ENCODE measurements around the gene SKA2.
"Not testable (repeated sequence)": the region's sequence is repeated elsewhere in the genome, so short reads cannot be mapped to it uniquely, and the experiment has no call there.

The SKA2 gene

GRCh38 chr17:59101178-59101577 lies 53.8 kb downstream of the SKA2 start:
- DNase-seq (ENCODE audit: low read depth in 4 of 4, low spot score in 1 of 4) = no peak

- DNase-seq (ENCODE audit: low read depth in 4 of 4, low spot score in 1 of 4) = no peak
Observed at GRCh38 chr17:59097876-59098275, 57.1 kb downstream of the SKA2 start.

- no peak for DNase-seq (ENCODE audit: low read depth in 4 of 4, low spot score in 1 of 4)
Observed at GRCh38 chr17:59094861-59095530, 60.0 kb downstream of the SKA2 start.

- DNase-seq (ENCODE audit: low read depth in 4 of 4, low spot score in 1 of 4) = no peak
Observed at GRCh38 chr17:59093702-59094231, 61.2 kb downstream of the SKA2 start.

GRCh38 chr17:59093145-59093701 lies 61.8 kb downstream of the SKA2 start:
- no peak for DNase-seq (ENCODE audit: low read depth in 4 of 4, low spot score in 1 of 4)

GRCh38 chr17:59090593-59090992 lies 64.4 kb downstream of the SKA2 start:
- not testable (repeated sequence) for DNase-seq (ENCODE audit: low read depth in 4 of 4, low spot score in 1 of 4)

GRCh38 chr17:59084154-59084553 lies 70.8 kb downstream of the SKA2 start:
- no peak for DNase-seq (ENCODE audit: low read depth in 4 of 4, low spot score in 1 of 4)

- no peak for DNase-seq (ENCODE audit: low read depth in 4 of 4, low spot score in 1 of 4)
Observed at GRCh38 chr17:59074494-59074893, 80.5 kb downstream of the SKA2 start.

GRCh38 chr17:59073972-59074371 lies 81.0 kb downstream of the SKA2 start:
- DNase-seq (ENCODE audit: low read depth in 4 of 4, low spot score in 1 of 4) = no peak

- DNase-seq (ENCODE audit: low read depth in 4 of 4, low spot score in 1 of 4) = no peak
Observed at GRCh38 chr17:59069856-59070255, 85.1 kb downstream of the SKA2 start.

- DNase-seq (ENCODE audit: low read depth in 4 of 4, low spot score in 1 of 4) = no peak
Observed at GRCh38 chr17:59067756-59068155, 87.2 kb downstream of the SKA2 start.

- DNase-seq (ENCODE audit: low read depth in 4 of 4, low spot score in 1 of 4) = no peak
Observed at GRCh38 chr17:59067340-59067739, 87.6 kb downstream of the SKA2 start.

- no peak for DNase-seq (ENCODE audit: low read depth in 4 of 4, low spot score in 1 of 4)
Observed at GRCh38 chr17:59062509-59062908, 92.5 kb downstream of the SKA2 start.

Measured in stimulated activated CD4-positive, alpha-beta T cell treated with anti-CD3 and anti-CD28 coated beads, Interleukin-1b, Interleukin-23, amount 100 ng/mL, for 24 hours (primary cell).